ENCODE data around the gene FGF1. TPM values are rescaled to one million over a fixed set of nuclear protein-coding genes. Genes with fewer than 3 reads are reported as not detected.

Gene FGF1
- total RNA-seq, 3 donors from 2014 or later, result 0.32 to 20.3 (median 6.6) TPM

- Histone ChIP-seq H3K27me3 (no peaks in the 10 kb centered on the region), H3K4me3 (no peak overlapping the region), H3K4me1 (no peaks in the 10 kb centered on the region), H3K9me3 (no peaks in the 10 kb centered on the region), H3K36me3 (no peaks in the 10 kb centered on the region), H3K27ac (peak overlapping the region; percentile 9 to 87)
- intact Hi-C loops (cut with DNase I; ENCODE audit: low total_unique reads), result no loop called here
- TF ChIP-seq POLR2A (IDR thresholded peaks at IDR 0.05) (no peak), CTCF (IDR thresholded peaks at IDR 0.05) (no peak), POLR2AphosphoS5 (IDR thresholded peaks at IDR 0.05) (no peak)
- DNase-seq (ENCODE audit: low spot score in 2 of 2), result no peak
Measured at GRCh38 chr5:142568283-142568995, 117.5 kb downstream of the FGF1 start.

GRCh38 chr5:142561486-142562097 is 124.3 kb downstream of the FGF1 start:
- Histone ChIP-seq H3K9me3 (no peaks in the 10 kb centered on the region), H3K27ac (no peak overlapping the region), H3K36me3 (no peaks in the 10 kb centered on the region), H3K27me3 (no peaks in the 10 kb centered on the region), H3K4me3 (no peak overlapping the region), H3K4me1 (no peaks in the 10 kb centered on the region)
- intact Hi-C loops (cut with DNase I; ENCODE audit: low total_unique reads), result no loop called here
- TF ChIP-seq CTCF (IDR thresholded peaks at IDR 0.05) (no peak), POLR2AphosphoS5 (IDR thresholded peaks at IDR 0.05) (no peak), POLR2A (IDR thresholded peaks at IDR 0.05) (no peak)
- no peak for DNase-seq (ENCODE audit: low spot score in 2 of 2)

GRCh38 chr5:142561029-142561428 is 124.9 kb downstream of the FGF1 start:
- H3K4me1 ChIP-seq, result no peaks in the 10 kb centered on the region
- TF ChIP-seq POLR2A (IDR thresholded peaks at IDR 0.05) (no peak), CTCF (IDR thresholded peaks at IDR 0.05) (no peak), POLR2AphosphoS5 (IDR thresholded peaks at IDR 0.05) (no peak)
- no peak overlapping the region for H3K27ac ChIP-seq

GRCh38 chr5:142552107-142552506 is 133.8 kb downstream of the FGF1 start:
- Histone ChIP-seq H3K36me3 (no peaks in the 10 kb centered on the region), H3K9me3 (no peaks in the 10 kb centered on the region), H3K27me3 (no peaks in the 10 kb centered on the region), H3K4me3 (peak overlapping the region in 2 of 3 donors; percentile 37 to 64), H3K4me1 (peaks cover 0 to 5% of the 10 kb centered on the region in 2 donors), H3K27ac (peak overlapping the region in 1 of 2 donors; percentile 38)
- no peak for DNase-seq (ENCODE audit: low spot score in 2 of 2)
- intact Hi-C loops (cut with DNase I; ENCODE audit: low total_unique reads), result no loop called here
- TF ChIP-seq POLR2A (IDR thresholded peaks at IDR 0.05) (no peak), CTCF (IDR thresholded peaks at IDR 0.05) (no peak), POLR2AphosphoS5 (IDR thresholded peaks at IDR 0.05) (no peak)

More at GRCh38 chr5:142561029-142561428, 124.9 kb downstream of the FGF1 start:
- DNase-seq (ENCODE audit: low spot score in 2 of 2), result no peak
- Histone ChIP-seq H3K4me3 (no peak overlapping the region), H3K27me3 (no peaks in the 10 kb centered on the region), H3K9me3 (no peaks in the 10 kb centered on the region), H3K36me3 (no peaks in the 10 kb centered on the region)
- intact Hi-C loops (cut with DNase I; ENCODE audit: low total_unique reads), result no loop called here

Data from breast epithelium (tissue), 4 donors.